Measurements from ENCODE around the gene SPRR4. TPM values are rescaled to one million over a fixed set of nuclear protein-coding genes. Genes with fewer than 3 reads are reported as not detected.

The SPRR4 gene
- total and polyA plus RNA-seq, 2 donors (not counting 1 experiment from before 2014, with no cell fraction given) = not detected

- Histone ChIP-seq H3K4me2 (replicated peaks; ENCODE audit: low read depth, low read length, poor library complexity, severe bottlenecking) (no peak overlapping the region), H3K27ac (ENCODE audit: low read length in 2 of 2) (no peak overlapping the region), H3K79me2 (ENCODE audit: control insufficient read depth, insufficient read depth, low read length) (no peaks in the 10 kb centered on the region), H3K9ac (ENCODE audit: low read length) (no peak overlapping the region), H3K9me3 (ENCODE audit: control extremely low read depth in 1 of 3, control insufficient read depth in 2 of 3, insufficient read depth in 1 of 3, low read length in 2 of 3) (peaks cover 0 to 3% (median 0%) of the 10 kb centered on the region in 3 donors), H2AFZ (ENCODE audit: insufficient read depth, low read depth, low read length, poor library complexity, severe bottlenecking) (no peak overlapping the region), H3K27me3 (replicated peaks in 1 of 4; ENCODE audit: control extremely low read depth in 1 of 4, control insufficient read depth in 3 of 4, insufficient read depth in 4 of 4, low read length in 3 of 4) (peaks cover 0 to 7% (median 0%) of the 10 kb centered on the region in 4 experiments), H4K20me1 (ENCODE audit: control insufficient read depth, insufficient read depth, low read length, poor library complexity, severe bottlenecking) (no peaks in the 10 kb centered on the region), H3K4me1 (ENCODE audit: control insufficient read depth in 2 of 2, insufficient read depth in 2 of 2, low read length in 2 of 2) (no peaks in the 10 kb centered on the region), H3K36me3 (replicated peaks in 1 of 2; ENCODE audit: control extremely low read depth in 1 of 2, control insufficient read depth in 1 of 2, extremely low read depth in 1 of 2, insufficient read depth in 2 of 2, low read length in 1 of 2) (no peaks in the 10 kb centered on the region), H3K4me3 (ENCODE audit: control extremely low read depth in 1 of 5, extremely low read depth in 1 of 5, insufficient read depth in 1 of 5, low read depth in 2 of 5, low read length in 4 of 5) (no peak overlapping the region)
- POLR2A ChIA-PET = no interaction called here
- 43% methylated on average over 5 of the region's 7 CpGs for WGBS (ENCODE audit: insufficient coverage)
- DNase-seq = no peak
- TF ChIP-seq EZH2 (IDR thresholded peaks at IDR 0.05; ENCODE audit: borderline replicate concordance, insufficient read depth, low read depth, low read length, poor library complexity, severe bottlenecking) (no peak), CTCF (IDR thresholded peaks at IDR 0.05) (no peak)
- Mint-ChIP-seq H3K4me1 (no peaks in the 10 kb centered on the region), H3K9me3 (ENCODE audit: insufficient read depth) (peaks cover 6% of the 10 kb centered on the region), H3K4me3 (no peak overlapping the region), H3K27ac (no peak overlapping the region), H3K27me3 (peaks cover 29% of the 10 kb centered on the region)
- intact Hi-C loops (cut with micrococcal nuclease) = no loop called here
- CTCF ChIA-PET = no interaction called here
- no peak for ATAC-seq (ENCODE audit: low read depth)
Measured at GRCh38 chr1:152997901-152998300, 27.5 kb downstream of the SPRR4 start.

- no peaks in the 10 kb centered on the region for H3K4me1 ChIP-seq (ENCODE audit: control insufficient read depth in 2 of 2, insufficient read depth in 2 of 2, low read length in 2 of 2)
- 94% methylated on average over 2 of the region's 4 CpGs for WGBS (ENCODE audit: insufficient coverage)
- ATAC-seq (ENCODE audit: low read depth) (no peak), DNase-seq (no peak)
- H3K27me3 ChIP-seq (replicated peaks in 1 of 4; ENCODE audit: control extremely low read depth in 1 of 4, control insufficient read depth in 3 of 4, insufficient read depth in 4 of 4, low read length in 3 of 4) = peaks cover 0 to 7% (median 0%) of the 10 kb centered on the region in 4 experiments
- no peak overlapping the region for H3K27ac ChIP-seq (ENCODE audit: low read length in 2 of 2)
- H4K20me1 ChIP-seq (ENCODE audit: control insufficient read depth, insufficient read depth, low read length, poor library complexity, severe bottlenecking) = no peaks in the 10 kb centered on the region
- peaks cover 0 to 3% (median 0%) of the 10 kb centered on the region in 3 donors for H3K9me3 ChIP-seq (ENCODE audit: control extremely low read depth in 1 of 3, control insufficient read depth in 2 of 3, insufficient read depth in 1 of 3, low read length in 2 of 3)
- H3K4me2 ChIP-seq (replicated peaks; ENCODE audit: low read depth, low read length, poor library complexity, severe bottlenecking) = no peak overlapping the region
- ChIA-PET CTCF (no interaction called here), POLR2A (no interaction called here)
- Mint-ChIP-seq H3K27ac (no peak overlapping the region), H3K27me3 (peaks cover 30% of the 10 kb centered on the region), H3K9me3 (ENCODE audit: insufficient read depth) (peaks cover 6% of the 10 kb centered on the region), H3K4me1 (no peaks in the 10 kb centered on the region), H3K4me3 (no peak overlapping the region)
- no peak overlapping the region for H2AFZ ChIP-seq (ENCODE audit: insufficient read depth, low read depth, low read length, poor library complexity, severe bottlenecking)
- intact Hi-C loops (cut with micrococcal nuclease) = no loop called here
- H3K79me2 ChIP-seq (ENCODE audit: control insufficient read depth, insufficient read depth, low read length) = no peaks in the 10 kb centered on the region
- H3K9ac ChIP-seq (ENCODE audit: low read length) = no peak overlapping the region
- H3K36me3 ChIP-seq (replicated peaks in 1 of 2; ENCODE audit: control extremely low read depth in 1 of 2, control insufficient read depth in 1 of 2, extremely low read depth in 1 of 2, insufficient read depth in 2 of 2, low read length in 1 of 2) = no peaks in the 10 kb centered on the region
- no peak for TF ChIP-seq CTCF (IDR thresholded peaks at IDR 0.05)
- no peak for TF ChIP-seq EZH2 (IDR thresholded peaks at IDR 0.05; ENCODE audit: borderline replicate concordance, insufficient read depth, low read depth, low read length, poor library complexity, severe bottlenecking)
- no peak overlapping the region for H3K4me3 ChIP-seq (ENCODE audit: control extremely low read depth in 1 of 5, extremely low read depth in 1 of 5, insufficient read depth in 1 of 5, low read depth in 2 of 5, low read length in 4 of 5)
Measured at GRCh38 chr1:152998476-152998875, 28.0 kb downstream of the SPRR4 start.

Measured in B cell (primary cell).